Endometrium (tissue), 2 donors: ENCODE measurements around the gene MARS2.
A peak's percentile ranks its signal among the peaks of the same experiment; 100 is the strongest.
"Not testable (repeated sequence)": the region's sequence is repeated elsewhere in the genome, so short reads cannot be mapped to it uniquely, and the experiment has no call there.

Experiments used
- FAIRE-seq: peaks from 2 replicates; lab custom pipeline; 2012; peaks lifted over from hg19 to GRCh38; lab: Jason Lieb, UNC
- donor health status: control.
- donor health status: control.

Gene MARS2

DNA sequence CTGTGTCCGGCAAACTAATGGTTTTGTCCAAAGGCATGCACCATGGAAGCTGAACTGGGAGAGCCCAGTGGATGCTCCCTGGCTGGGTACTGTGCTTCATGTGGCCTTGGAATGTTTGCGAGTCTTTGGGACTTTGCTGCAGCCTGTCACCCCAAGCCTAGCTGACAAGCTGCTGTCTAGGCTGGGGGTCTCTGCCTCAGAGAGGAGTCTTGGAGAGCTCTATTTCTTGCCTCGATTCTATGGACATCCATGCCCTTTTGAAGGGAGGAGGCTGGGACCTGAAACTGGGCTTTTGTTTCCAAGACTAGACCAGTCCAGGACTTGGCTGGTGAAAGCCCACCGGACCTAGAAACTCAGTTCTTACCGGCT, 1.7 kb downstream of the MARS2 start:
- no peak for FAIRE-seq

DNA sequence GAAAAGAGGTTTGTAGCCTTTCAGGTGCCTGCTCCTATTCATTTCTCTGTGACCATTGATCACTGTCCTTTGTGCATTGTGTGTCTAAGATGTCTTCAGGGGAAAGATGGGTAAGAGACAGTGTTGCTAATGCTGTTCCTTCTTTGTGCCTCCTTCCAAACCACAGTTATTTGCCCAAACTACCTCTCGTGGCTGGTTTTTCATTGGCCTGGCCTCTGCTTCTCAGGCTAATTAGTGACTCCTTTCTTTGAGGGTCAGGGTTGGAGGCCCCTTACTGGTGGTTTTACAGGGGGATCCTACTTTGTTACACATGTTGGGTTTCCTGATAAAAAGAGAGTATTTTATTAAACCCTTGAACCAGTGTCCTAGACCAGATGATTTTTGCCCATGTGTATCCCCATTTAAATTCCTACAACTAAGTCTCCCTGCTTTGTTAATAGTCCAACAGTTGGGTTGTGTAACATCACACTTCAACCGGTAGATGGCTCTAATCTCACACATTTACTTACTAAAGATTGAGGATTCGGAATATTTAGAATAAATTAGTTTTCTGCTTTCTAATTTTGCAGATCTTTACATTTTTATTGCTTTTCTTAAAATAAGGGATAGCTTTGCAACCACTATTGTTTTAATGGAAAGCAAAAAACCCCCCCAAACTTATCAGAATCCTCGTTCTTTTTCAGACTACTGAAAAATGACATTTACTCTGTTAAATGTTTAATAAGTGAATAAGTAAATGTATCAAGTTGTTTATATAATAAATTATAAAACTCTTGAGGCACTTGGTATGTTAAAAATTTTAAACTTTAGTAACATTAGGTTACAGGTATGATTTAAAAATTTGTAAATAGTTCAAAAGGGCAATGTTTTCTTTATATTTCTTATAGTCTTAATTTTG, 2.4 kb downstream of the MARS2 start:
- peak; percentile 21 for FAIRE-seq

DNA sequence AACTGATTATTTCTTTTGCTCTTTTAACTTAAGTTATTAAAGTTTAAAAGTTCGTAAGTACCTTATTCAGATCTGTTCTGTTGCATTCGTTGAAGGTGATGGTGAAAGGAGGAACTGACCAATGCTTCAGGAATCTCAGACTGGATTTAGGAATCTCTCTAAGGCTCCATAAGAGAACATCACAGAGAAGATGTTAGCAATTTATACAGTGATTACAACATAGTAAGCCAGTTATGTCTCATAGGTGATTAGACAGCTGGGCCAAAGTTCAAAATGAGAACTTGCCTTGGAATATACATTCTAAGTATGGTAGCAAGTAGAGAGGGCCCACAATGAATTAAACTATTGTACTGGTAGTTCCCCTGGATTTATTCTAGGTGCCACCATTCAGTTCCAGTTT, 3.2 kb downstream of the MARS2 start:
- no peak for FAIRE-seq

DNA sequence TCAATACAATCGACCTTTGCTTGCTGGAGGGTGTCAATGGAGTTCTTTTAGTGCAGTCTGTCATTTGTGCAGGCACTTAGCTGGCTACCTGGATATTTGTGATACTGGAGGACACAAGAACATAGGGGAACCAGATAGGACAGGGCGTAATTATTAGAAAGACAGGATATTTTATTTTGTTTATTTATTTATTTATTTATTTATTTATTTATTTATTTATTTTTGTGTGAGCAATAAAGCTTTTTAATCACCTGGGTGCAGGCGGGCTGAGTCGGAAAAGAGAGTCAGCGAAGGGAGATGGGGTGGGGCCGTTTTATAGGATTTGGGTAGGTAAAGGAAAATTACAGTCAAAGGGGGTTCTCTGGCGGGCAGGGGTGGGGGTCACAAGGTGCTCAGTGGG, 4.0 kb downstream of the MARS2 start:
- FAIRE-seq: not testable (repeated sequence)

DNA sequence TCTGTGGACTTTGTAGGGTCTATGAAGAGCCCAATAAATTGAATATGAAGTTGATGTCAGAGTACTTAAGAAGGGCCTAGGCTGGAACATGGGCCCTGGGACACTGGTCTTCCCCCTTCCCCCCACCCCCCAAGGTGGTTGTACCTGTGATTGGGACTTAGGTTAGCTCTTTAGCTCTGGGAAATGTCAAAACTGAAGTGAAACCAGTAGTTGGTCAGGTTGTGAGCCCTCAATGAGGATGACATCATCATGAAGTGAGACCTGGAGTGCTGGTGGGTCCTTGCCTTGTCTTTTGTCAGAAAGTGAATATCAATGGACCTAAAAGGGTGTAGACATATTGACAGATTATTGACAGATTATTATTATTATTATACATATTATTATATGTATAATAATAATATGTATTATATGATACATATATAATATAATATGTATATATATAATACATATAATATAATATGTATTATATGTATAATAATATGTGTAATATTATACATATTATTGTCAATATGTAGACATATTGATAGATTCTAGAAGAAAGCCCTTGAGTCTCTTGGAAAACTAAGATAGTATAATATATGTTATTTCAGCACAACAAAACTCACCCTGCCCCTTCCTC, 5.4 kb downstream of the MARS2 start:
- FAIRE-seq: no peak

- no peak for FAIRE-seq
These were observed 6.4 kb downstream of the MARS2 start for GRCh38 chr2:197711578-197711977.

DNA sequence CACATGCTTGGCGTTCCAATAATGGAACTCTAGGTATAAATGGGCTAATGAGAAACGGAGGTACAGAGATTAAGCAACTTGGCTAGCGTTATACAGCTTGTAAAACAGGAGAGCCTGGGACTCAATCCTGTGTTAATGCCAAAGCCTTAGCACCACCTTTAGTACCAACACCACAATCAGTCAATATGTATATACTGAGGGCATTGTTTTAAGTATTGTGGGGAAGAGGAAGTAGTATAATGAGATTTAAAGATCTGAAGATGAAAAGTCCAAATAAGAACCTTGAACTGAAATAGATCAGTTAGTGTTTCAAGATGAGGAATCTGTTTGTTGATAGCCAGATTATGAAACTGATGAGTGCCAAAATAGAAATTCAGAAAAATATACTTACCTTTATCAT, 8.1 kb downstream of the MARS2 start:
- FAIRE-seq: no peak

DNA sequence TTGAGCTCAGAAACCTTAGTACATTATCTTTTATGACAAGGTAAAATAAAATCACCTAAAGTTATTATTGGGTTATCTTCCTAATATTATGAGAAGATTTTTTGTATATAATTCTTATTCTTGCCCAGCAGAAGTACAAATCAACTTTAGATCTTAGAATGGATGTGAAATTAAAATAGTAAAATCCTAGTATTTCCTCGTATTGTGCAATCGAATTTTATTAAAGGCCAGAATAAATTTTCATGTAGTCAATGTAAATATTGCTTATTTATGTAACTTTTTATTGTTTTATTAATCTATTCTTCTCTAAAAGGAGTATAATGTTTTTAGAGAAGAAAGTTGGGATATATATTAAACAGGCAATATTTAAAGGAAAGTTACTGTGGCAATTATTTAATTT, 12.7 kb downstream of the MARS2 start:
- FAIRE-seq: peak; percentile 45

DNA sequence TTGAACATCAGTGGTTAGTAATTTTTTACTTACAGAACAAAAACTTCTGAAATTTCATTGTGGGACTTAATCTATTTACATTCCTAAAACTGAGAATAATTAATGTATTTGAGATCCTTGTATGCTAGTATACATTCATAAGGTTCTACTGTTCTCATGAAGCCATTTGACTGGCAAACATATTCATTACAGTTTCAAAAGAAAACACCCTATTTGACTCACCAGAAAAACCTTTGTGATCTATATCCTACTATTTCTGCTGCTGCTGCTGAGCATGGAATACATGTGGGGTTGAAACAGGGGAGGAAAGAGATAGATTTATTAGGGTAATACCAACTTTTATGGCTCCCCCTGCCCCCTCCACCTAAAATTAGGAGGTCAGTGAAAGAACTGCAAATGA, 21.8 kb downstream of the MARS2 start:
- FAIRE-seq: no peak

- FAIRE-seq: not testable (repeated sequence)
These were observed 23.7 kb downstream of the MARS2 start for GRCh38 chr2:197728555-197729544.

DNA sequence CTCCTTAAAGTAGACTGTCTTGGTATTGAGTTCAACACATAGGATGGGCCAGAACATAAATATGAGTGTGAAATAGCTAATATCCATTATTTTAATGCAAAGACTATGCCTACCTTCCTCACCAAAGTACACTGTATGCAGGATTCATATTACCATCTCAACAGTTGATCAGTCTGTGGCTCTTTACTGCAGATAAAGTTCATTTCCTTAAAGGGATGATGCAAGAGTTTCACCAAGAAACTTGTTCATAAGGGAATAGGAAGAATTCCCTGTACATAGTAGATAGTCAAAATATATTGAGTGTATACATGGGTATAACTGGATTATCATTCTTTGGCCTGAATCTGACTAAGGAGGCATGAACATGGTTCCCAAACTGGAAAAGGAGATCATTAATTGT, 35.0 kb downstream of the MARS2 start:
- no peak for FAIRE-seq
